ENCODE results near the gene SNAPC1.

Gene SNAPC1

DNA sequence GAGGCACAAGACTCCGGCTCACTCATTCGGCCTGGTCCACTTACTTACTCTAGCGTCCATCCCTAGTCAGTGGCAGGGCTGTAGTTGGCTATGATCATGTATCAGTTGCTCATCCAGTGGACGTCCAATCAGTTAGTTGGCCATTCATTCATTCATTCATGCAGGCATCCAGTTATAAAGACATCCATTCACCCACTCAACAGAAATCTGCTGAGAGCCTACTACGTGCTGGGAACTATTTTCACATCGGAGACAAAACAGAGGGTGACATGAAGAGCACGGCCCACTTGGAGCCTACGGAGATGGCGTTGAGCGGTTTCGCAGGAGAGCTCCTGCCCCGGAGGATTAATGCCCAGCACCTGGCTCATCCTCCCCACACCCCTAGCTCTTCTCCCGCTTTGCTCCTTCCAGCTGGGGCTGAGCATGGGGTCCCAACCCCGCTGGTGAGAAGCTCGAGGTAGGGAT is 49.7 kb downstream of the SNAPC1 start:
- no peaks in the 10 kb centered on the region for H3K79me2 ChIP-seq (ENCODE audit: insufficient read depth, low read length)
- H3K9me2 ChIP-seq (replicated peaks; ENCODE audit: insufficient read depth, low read length), result no peaks in the 10 kb centered on the region
- no peak overlapping the region for H2AFZ ChIP-seq (ENCODE audit: low read depth, low read length, severe bottlenecking)
- TF ChIP-seq, protein P1, sequence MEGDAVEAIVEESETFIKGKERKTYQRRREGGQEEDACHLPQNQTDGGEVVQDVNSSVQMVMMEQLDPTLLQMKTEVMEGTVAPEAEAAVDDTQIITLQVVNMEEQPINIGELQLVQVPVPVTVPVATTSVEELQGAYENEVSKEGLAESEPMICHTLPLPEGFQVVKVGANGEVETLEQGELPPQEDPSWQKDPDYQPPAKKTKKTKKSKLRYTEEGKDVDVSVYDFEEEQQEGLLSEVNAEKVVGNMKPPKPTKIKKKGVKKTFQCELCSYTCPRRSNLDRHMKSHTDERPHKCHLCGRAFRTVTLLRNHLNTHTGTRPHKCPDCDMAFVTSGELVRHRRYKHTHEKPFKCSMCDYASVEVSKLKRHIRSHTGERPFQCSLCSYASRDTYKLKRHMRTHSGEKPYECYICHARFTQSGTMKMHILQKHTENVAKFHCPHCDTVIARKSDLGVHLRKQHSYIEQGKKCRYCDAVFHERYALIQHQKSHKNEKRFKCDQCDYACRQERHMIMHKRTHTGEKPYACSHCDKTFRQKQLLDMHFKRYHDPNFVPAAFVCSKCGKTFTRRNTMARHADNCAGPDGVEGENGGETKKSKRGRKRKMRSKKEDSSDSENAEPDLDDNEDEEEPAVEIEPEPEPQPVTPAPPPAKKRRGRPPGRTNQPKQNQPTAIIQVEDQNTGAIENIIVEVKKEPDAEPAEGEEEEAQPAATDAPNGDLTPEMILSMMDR (IDR thresholded peaks at IDR 0.05; ENCODE audit: insufficient read depth, low read length, poor library complexity, severe bottlenecking), result no peak
- no peak for TF ChIP-seq EZH2phosphoT487 (conservative IDR thresholded peaks at IDR 0.05; ENCODE audit: low read length)
- H3K9me3 ChIP-seq (ENCODE audit: insufficient read depth, low read length), result no peaks in the 10 kb centered on the region
- H4K20me1 ChIP-seq (ENCODE audit: low read depth, low read length), result no peaks in the 10 kb centered on the region
- no peak overlapping the region for H3K27ac ChIP-seq (ENCODE audit: low read depth, low read length)
- no peaks in the 10 kb centered on the region for H3K27me3 ChIP-seq (ENCODE audit: low read length)
- H3K9ac ChIP-seq (ENCODE audit: low read length), result no peak overlapping the region
- H3K4me2 ChIP-seq (ENCODE audit: low read depth, low read length, poor library complexity, severe bottlenecking), result no peak overlapping the region
- H3K36me3 ChIP-seq (ENCODE audit: low read length), result no peaks in the 10 kb centered on the region
- H3F3A ChIP-seq (ENCODE audit: insufficient read depth), result no peaks in the 10 kb centered on the region
- no peak overlapping the region for H3K4me3 ChIP-seq (ENCODE audit: insufficient read depth, low read length, poor library complexity, severe bottlenecking)

DNA sequence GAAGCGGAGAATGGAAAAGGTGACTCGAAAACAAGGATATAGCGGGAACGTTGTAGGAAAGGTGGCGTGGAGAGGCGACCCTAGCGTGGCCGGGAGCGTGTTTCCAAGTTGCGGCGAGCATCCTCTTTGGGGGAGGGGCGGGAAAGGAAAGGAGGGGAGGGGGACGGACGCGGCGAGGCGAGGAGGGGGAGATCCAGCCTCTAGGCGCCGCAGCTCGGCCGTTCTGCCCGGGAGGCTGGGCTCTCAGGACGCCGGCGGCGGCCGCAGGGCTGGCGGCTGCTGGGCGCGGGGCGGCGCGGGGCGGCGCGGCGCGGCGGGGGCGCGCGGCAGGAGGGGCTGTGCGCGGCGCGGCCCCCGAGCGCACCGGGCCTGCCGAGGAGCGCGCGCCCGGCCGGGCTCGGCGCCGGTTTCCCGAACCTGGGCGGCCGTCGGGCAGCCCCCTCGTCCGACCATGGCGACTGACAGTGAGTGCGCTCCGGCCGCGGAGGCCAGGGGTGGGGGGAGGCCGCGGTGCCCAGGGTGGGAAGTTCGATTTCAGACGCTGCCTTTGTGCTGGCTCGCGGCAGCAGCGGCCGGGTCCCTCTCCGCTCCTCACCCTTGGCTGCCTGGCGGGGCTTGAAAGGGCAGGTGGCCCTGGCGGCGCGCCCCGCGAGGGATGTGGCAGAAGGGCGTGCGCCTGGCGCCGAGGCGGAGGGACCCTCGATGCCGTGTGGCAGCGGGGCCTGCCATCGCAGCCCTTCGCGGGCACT is 50.3 kb downstream of the SNAPC1 start, which contains the start of gene SYT16:
Gene SYT16 (plus strand): TSS at position 357 of the 749 bp plus-strand sequence.
- Histone ChIP-seq H2AFZ (ENCODE audit: low read depth, low read length, severe bottlenecking) (no peak within 1 kb of the TSS), H3K9ac (ENCODE audit: low read length) (no peak within 1 kb of the TSS), H3K27me3 (ENCODE audit: low read length) (no peaks in the 10 kb centered on the region), H3K9me2 (replicated peaks; ENCODE audit: insufficient read depth, low read length) (no peaks in the 10 kb centered on the region), H3K79me2 (ENCODE audit: insufficient read depth, low read length) (no peaks in the 10 kb centered on the region), H3K4me3 (ENCODE audit: insufficient read depth, low read length, poor library complexity, severe bottlenecking) (no peak within 1 kb of the TSS), H3K9me3 (ENCODE audit: insufficient read depth, low read length) (no peaks in the 10 kb centered on the region), H4K20me1 (ENCODE audit: low read depth, low read length) (no peaks in the 10 kb centered on the region), H3K36me3 (ENCODE audit: low read length) (no peaks in the 10 kb centered on the region), H3F3A (ENCODE audit: insufficient read depth) (no peaks in the 10 kb centered on the region), H3K27ac (ENCODE audit: low read depth, low read length) (no peak within 1 kb of the TSS), H3K4me2 (ENCODE audit: low read depth, low read length, poor library complexity, severe bottlenecking) (no peak within 1 kb of the TSS)
- TF ChIP-seq, protein P1 (IDR thresholded peaks at IDR 0.05; ENCODE audit: insufficient read depth, low read length, poor library complexity, severe bottlenecking), result no peak
- TF ChIP-seq EZH2phosphoT487 (conservative IDR thresholded peaks at IDR 0.05; ENCODE audit: low read length), result no peak

DNA sequence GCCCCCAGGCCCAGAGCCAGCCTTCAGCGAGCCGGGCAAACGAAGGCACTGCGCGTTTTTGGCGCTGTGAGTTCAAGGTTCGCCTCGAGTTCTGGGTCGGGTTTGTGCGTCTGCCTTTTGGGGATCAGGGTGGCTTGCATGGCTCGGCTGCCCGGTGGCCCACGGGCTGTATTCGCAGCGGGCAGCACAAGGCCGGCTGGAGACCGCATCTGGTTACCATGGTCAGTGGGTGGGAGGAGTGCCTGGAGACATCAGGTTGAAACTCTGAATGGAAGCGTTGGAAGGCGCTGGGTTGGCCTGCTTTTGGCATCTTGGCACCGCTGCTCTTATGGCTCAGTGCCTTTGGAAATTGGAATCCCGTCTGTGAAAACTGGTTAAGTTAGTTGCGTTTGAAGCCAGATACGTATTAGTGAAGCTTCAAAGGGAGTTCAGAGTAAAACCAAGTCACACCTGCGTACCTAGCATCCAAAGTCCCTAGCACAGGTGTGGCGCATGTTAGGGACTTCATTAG is 50.9 kb downstream of the SNAPC1 start:
- no peaks in the 10 kb centered on the region for H3F3A ChIP-seq (ENCODE audit: insufficient read depth)
- H4K20me1 ChIP-seq (ENCODE audit: low read depth, low read length), result no peaks in the 10 kb centered on the region
- no peaks in the 10 kb centered on the region for H3K36me3 ChIP-seq (ENCODE audit: low read length)
- H3K9me2 ChIP-seq (replicated peaks; ENCODE audit: insufficient read depth, low read length), result no peaks in the 10 kb centered on the region
- TF ChIP-seq, protein P1 (IDR thresholded peaks at IDR 0.05; ENCODE audit: insufficient read depth, low read length, poor library complexity, severe bottlenecking), result no peak
- no peak for TF ChIP-seq EZH2phosphoT487 (conservative IDR thresholded peaks at IDR 0.05; ENCODE audit: low read length)
- H3K27ac ChIP-seq (ENCODE audit: low read depth, low read length), result no peak overlapping the region
- H3K27me3 ChIP-seq (ENCODE audit: low read length), result no peaks in the 10 kb centered on the region
- H3K9me3 ChIP-seq (ENCODE audit: insufficient read depth, low read length), result no peaks in the 10 kb centered on the region
- no peak overlapping the region for H3K4me2 ChIP-seq (ENCODE audit: low read depth, low read length, poor library complexity, severe bottlenecking)
- H3K9ac ChIP-seq (ENCODE audit: low read length), result no peak overlapping the region
- H2AFZ ChIP-seq (ENCODE audit: low read depth, low read length, severe bottlenecking), result no peak overlapping the region
- H3K4me3 ChIP-seq (ENCODE audit: insufficient read depth, low read length, poor library complexity, severe bottlenecking), result no peak overlapping the region
- no peaks in the 10 kb centered on the region for H3K79me2 ChIP-seq (ENCODE audit: insufficient read depth, low read length)
